IMR-90 (cell line): ENCODE measurements around the gene NFKBIE. TPM values are rescaled to one million over a fixed set of nuclear protein-coding genes. Genes with fewer than 3 reads are reported as not detected.
A peak's percentile ranks its signal among the peaks of the same experiment; 100 is the strongest.

Experiments used
- ATAC-seq: fragments of 200-7000 bp; cut with Tn5 transposase; 2 replicates; pipeline ENCODE4 v1.9.1; 2020; ENCODE audit warnings: low read depth, mild to moderate bottlenecking, moderate library complexity
- BruUV-seq: library from RNA; stranded (reverse); fragments of 400-500 nt; replicated peaks from 2 replicates; lab custom pipeline; 2021; lab: Mats Ljungman, UMichigan
- CTCF ChIA-PET: fragments of 300-600 bp; formaldehyde crosslinking; extraction: SDS; loops from one replicate; lab custom pipeline; 2021; ENCODE audit warnings: antibody characterized with exemption; lab: Yijun Ruan, JAX
- POLR2A ChIA-PET: fragments of 300-600 bp; sonication (Branson Sonifier 250); formaldehyde crosslinking; loops from one replicate; lab custom pipeline; 2022; ENCODE audit warnings: antibody characterized with exemption; ENCODE audit not compliant: unreplicated experiment; lab: Charles Lee
- DNase-seq: peaks from one replicate; pipeline ENCODE4 v3.0.0; 2013
- H2AFZ ChIP-seq: replicated peaks from 2 replicates; pipeline ENCODE3; 2013; ENCODE audit warnings: low read length, mild to moderate bottlenecking; ENCODE audit not compliant: poor library complexity
- H2AK5ac ChIP-seq: 2 replicates; pipeline ENCODE4 v1.6.1; 2013; ENCODE audit warnings: low read depth, low read length, inconsistent platforms
- H2AK9ac ChIP-seq: replicated peaks from 2 replicates; pipeline ENCODE3; 2013; ENCODE audit warnings: mild to moderate bottlenecking, low read depth, low read length, moderate library complexity; ENCODE audit not compliant: poor library complexity
- H2BK120ac ChIP-seq: 2 replicates; pipeline ENCODE4 v1.6.1; 2013; ENCODE audit warnings: low read depth, low read length, inconsistent platforms
- H2BK15ac ChIP-seq: 3 replicates; pipeline ENCODE4 v1.6.1; 2013; ENCODE audit warnings: low read depth, low read length, inconsistent platforms
- H2BK20ac ChIP-seq: 2 replicates; pipeline ENCODE4 v1.6.1; 2013; ENCODE audit warnings: low read depth, mild to moderate bottlenecking, inconsistent platforms, low read length, moderate library complexity
- H2BK5ac ChIP-seq: 2 replicates; pipeline ENCODE4 v1.6.1; 2013; ENCODE audit warnings: mild to moderate bottlenecking, low read depth, low read length, inconsistent platforms; ENCODE audit not compliant: poor library complexity, severe bottlenecking
- H3K14ac ChIP-seq: replicated peaks from 2 replicates; pipeline ENCODE4 v1.6.1; 2013; ENCODE audit warnings: low read depth, low read length, inconsistent platforms
- H3K18ac ChIP-seq: 2 replicates; pipeline ENCODE4 v1.6.1; 2013; ENCODE audit warnings: low read depth, low read length, control low read depth
- H3K23ac ChIP-seq: 2 replicates; pipeline ENCODE4 v1.6.1; 2013; ENCODE audit warnings: low read depth, low read length, inconsistent platforms
- H3K27ac ChIP-seq: 2 replicates; pipeline ENCODE4 v1.5.1; 2013; ENCODE audit warnings: mild to moderate bottlenecking, control low read depth, low read length; ENCODE audit not compliant: insufficient read depth
- H3K27me3 ChIP-seq: 2 replicates; pipeline ENCODE4 v1.6.1; 2013; ENCODE audit warnings: low read length; ENCODE audit not compliant: control insufficient read depth, insufficient read depth
- H3K36me3 ChIP-seq: 2 replicates; pipeline ENCODE4 v1.6.1; 2013; ENCODE audit warnings: low read length, mixed read lengths; ENCODE audit not compliant: control insufficient read depth, insufficient read depth
- H3K4ac ChIP-seq: 2 replicates; pipeline ENCODE4 v1.6.1; 2013; ENCODE audit warnings: low read depth, low read length, inconsistent platforms
- H3K4me1 ChIP-seq: 2 replicates; pipeline ENCODE4 v1.6.1; 2013; ENCODE audit warnings: low read length, mixed read lengths; ENCODE audit not compliant: control insufficient read depth, insufficient read depth
- H3K4me2 ChIP-seq: 2 replicates; pipeline ENCODE4 v1.6.1; 2013; ENCODE audit warnings: low read depth, mild to moderate bottlenecking, control low read depth, low read length, moderate library complexity
- H3K4me3 ChIP-seq: 2 replicates; pipeline ENCODE4 v1.5.1; 2013; ENCODE audit warnings: low read depth, mild to moderate bottlenecking, control low read depth, low read length, moderate library complexity; ENCODE audit not compliant: insufficient read depth
- H3K56ac ChIP-seq: 2 replicates; pipeline ENCODE4 v1.6.1; 2013; ENCODE audit warnings: low read length, inconsistent platforms; ENCODE audit not compliant: insufficient read depth; ENCODE audit errors: extremely low read depth
- H3K79me1 ChIP-seq, 2 experiments: 2 replicates each; pipeline ENCODE4 v1.6.1; 2013; ENCODE audit warnings: low read length in 2 of 2, inconsistent platforms in 1 of 2, low read depth in 1 of 2
- H3K9ac ChIP-seq: 2 replicates; pipeline ENCODE4 v1.6.1; 2013; ENCODE audit warnings: low read depth, low read length, control low read depth
- H3K9me1 ChIP-seq: 2 replicates; pipeline ENCODE4 v1.6.1; 2013; ENCODE audit warnings: low read length, inconsistent platforms; ENCODE audit not compliant: insufficient read depth
- H3K9me3 ChIP-seq: 2 replicates; pipeline ENCODE4 v1.6.1; 2013; ENCODE audit warnings: low read length; ENCODE audit not compliant: control insufficient read depth, insufficient read depth
- H4K20me1 ChIP-seq: 2 replicates; pipeline ENCODE4 v1.6.1; 2013; ENCODE audit warnings: low read length, inconsistent platforms; ENCODE audit not compliant: insufficient read depth
- H4K5ac ChIP-seq: 2 replicates; pipeline ENCODE4 v1.6.1; 2013; ENCODE audit warnings: mild to moderate bottlenecking, low read depth, low read length, control low read depth
- H4K8ac ChIP-seq, 2 experiments: 2 replicates each; pipeline ENCODE4 v1.6.1; 2013; ENCODE audit warnings: low read depth in 2 of 2, low read length in 2 of 2, control low read depth in 1 of 2, inconsistent platforms in 1 of 2
- H4K91ac ChIP-seq: 2 replicates; pipeline ENCODE4 v1.6.1; 2013; ENCODE audit warnings: low read depth, low read length, inconsistent platforms; ENCODE audit not compliant: insufficient read depth
- CTCF ChIP-seq: conservative IDR thresholded peaks from 2 replicates; pipeline ENCODE4 v1.5.1; 2012; ENCODE audit warnings: mild to moderate bottlenecking, low read depth, low read length, improper control_type of control experiment
- ELK1 ChIP-seq: fragments of 150-350 bp; IDR thresholded peaks from 2 replicates; pipeline ENCODE4 v1.6.1; 2016; ENCODE audit warnings: low read depth, mild to moderate bottlenecking, low read length, moderate library complexity, borderline replicate concordance
- FOS ChIP-seq: fragments of 150-350 bp; IDR thresholded peaks from 2 replicates; pipeline ENCODE4 v1.6.1; 2016; ENCODE audit warnings: low read depth, low read length
- MAFK ChIP-seq: IDR thresholded peaks from 2 replicates; pipeline ENCODE4 v1.6.1; 2012; ENCODE audit warnings: low read depth, low read length, improper control_type of control experiment
- NFE2L2 ChIP-seq: fragments of 150-350 bp; IDR thresholded peaks from 2 replicates; pipeline ENCODE4 v1.6.1; 2016; ENCODE audit warnings: low read depth, mild to moderate bottlenecking, low read length
- RFX5 ChIP-seq: IDR thresholded peaks from 2 replicates; pipeline ENCODE4 v1.8.0; 2012; ENCODE audit warnings: low read depth, mild to moderate bottlenecking, low read length, moderate library complexity
- WGBS, 2 experiments: methylation state at CpG; one replicate each; pipeline versions ENCODE4 v1.1.5 to v1.1.7; 2013; ENCODE audit warnings: missing lambda C conversion rate in 2 of 2; ENCODE audit not compliant: insufficient read length in 1 of 2; ENCODE audit errors: extremely low coverage in 2 of 2; 5-methylcytosine and 5-hydroxymethylcytosine counted together
- dilution Hi-C: fragments of 300-500 bp; cut with HindIII; formaldehyde crosslinking; loops from one replicate; pipeline ENCODE4 v1.14.3; 2018; ENCODE audit warnings: low sequenced_read_pairs; ENCODE audit not compliant: unreplicated experiment
- in situ Hi-C: fragments of 300-500 bp; cut with MboI; formaldehyde crosslinking; loops from 3 replicates; pipeline ENCODE4 v1.14.3; 2019; ENCODE audit warnings: low sequenced_read_pairs, inconsistent platforms, mixed read lengths
- intact Hi-C: fragments of 100-400 bp; cut with micrococcal nuclease; formaldehyde crosslinking; loops from 2 replicates; pipeline ENCODE4 v1.10.0; 2022
- polyA plus RNA-seq, 3 experiments: library from polyadenylated mRNA; depleted of rRNA; stranded (reverse); fragments of >200 nt; gene quantifications; 2 replicates each; pipeline ENCODE4 v1.2.3, GENCODE V29; 2012; ENCODE audit warnings: low replicate concordance in 1 of 3
- total RNA-seq: library from RNA; depleted of rRNA; stranded (reverse); fragments of >200 nt; gene quantifications from 2 replicates; pipeline ENCODE4 v1.2.3, GENCODE V29; 2012

The NFKBIE gene
- total and polyA plus RNA-seq, 2 of the 4 experiments (the other 2 are of a cell fraction), result 7.9 to 13.0 TPM

GRCh38 chr6:44248579-44248978, 16.8 kb downstream of the NFKBIE start:
- H2BK15ac ChIP-seq, result no peak overlapping the region
- in situ Hi-C loops (no loop called here), intact Hi-C loops (no loop called here), dilution Hi-C loops (no loop called here)
- no peak overlapping the region for H2AFZ ChIP-seq
- no peak for TF ChIP-seq NFE2L2
- TF ChIP-seq MAFK, result no peak
- TF ChIP-seq CTCF, result no peak
- no peak for TF ChIP-seq FOS
- TF ChIP-seq RFX5, result no peak
- TF ChIP-seq ELK1, result no peak
- no peak overlapping the region for H3K18ac ChIP-seq
- no peak overlapping the region for H2BK20ac ChIP-seq
- peaks cover 20 to 65% of the 10 kb centered on the region in 2 experiments for H3K79me1 ChIP-seq
- peaks cover 5% of the 10 kb centered on the region for H3K4me1 ChIP-seq
- peaks cover 41% of the 10 kb centered on the region for H3K36me3 ChIP-seq
- ChIA-PET CTCF (interaction anchor here (1.0 to 1.4 kb wide), 2 partner anchors 8 to 11 kb away, joined by 3 to 4 read pairs; no protein-coding TSS in a partner anchor), POLR2A (no interaction called here)
- WGBS, 2 experiments, result no CpG with 5 or more reads among the region's 1 CpG
- no TSS peak for BruUV-seq
- H4K8ac ChIP-seq, result no peak overlapping the region
- DNase-seq (no peak), ATAC-seq (no peak)
- H3K9me3 ChIP-seq, result no peaks in the 10 kb centered on the region
- H3K9me1 ChIP-seq, result peaks cover 18% of the 10 kb centered on the region
- no peak overlapping the region for H2BK5ac ChIP-seq
- peak overlapping the region; percentile 85; the same call in 1 of the 2 replicates for H3K4me3 ChIP-seq
- peaks cover 66% of the 10 kb centered on the region for H4K20me1 ChIP-seq
- H3K4me2 ChIP-seq, result peak overlapping the region; percentile 52
- H3K27me3 ChIP-seq, result no peaks in the 10 kb centered on the region
- no peak overlapping the region for H3K4ac ChIP-seq
- H3K27ac ChIP-seq, result no peak overlapping the region
- H2AK5ac ChIP-seq, result no peak overlapping the region
- H3K9ac ChIP-seq, result peak overlapping the region; percentile 85; the same call in 1 of the 2 replicates
- peak overlapping the region; percentile 45 for H2AK9ac ChIP-seq
- H4K5ac ChIP-seq, result no peak overlapping the region
- H3K56ac ChIP-seq, result no peak overlapping the region
- H3K23ac ChIP-seq, result peak overlapping the region; percentile 66
- H3K14ac ChIP-seq, result no peak overlapping the region
- no peak overlapping the region for H4K91ac ChIP-seq
- no peak overlapping the region for H2BK120ac ChIP-seq
